Astrocyte (in vitro differentiated cells and primary cell): ENCODE measurements around the gene YIF1B. TPM values are rescaled to one million over a fixed set of nuclear protein-coding genes. Genes with fewer than 3 reads are reported as not detected.

Source experiments
- DNase-seq: peaks from one replicate; pipeline ENCODE4 v3.0.0-alpha.2; 2010; ENCODE audit warnings: low read depth
- FAIRE-seq: peaks from 2 replicates; lab custom pipeline; 2011; peaks lifted over from hg19 to GRCh38; lab: Jason Lieb, UNC
- H2AFZ ChIP-seq: 2 replicates; pipeline ENCODE4 v1.6.0; 2012; ENCODE audit warnings: low read depth, low read length, inconsistent platforms
- H3K27ac ChIP-seq: 2 replicates; pipeline ENCODE4 v1.5.1; 2011; ENCODE audit warnings: low read depth, low read length, inconsistent platforms
- H3K27me3 ChIP-seq: 2 replicates; pipeline ENCODE4 v1.6.0; 2011; ENCODE audit warnings: low read length, inconsistent platforms; ENCODE audit not compliant: insufficient read depth
- H3K36me3 ChIP-seq: 2 replicates; pipeline ENCODE4 v1.5.1; 2011; ENCODE audit warnings: low read length, inconsistent platforms; ENCODE audit not compliant: insufficient read depth
- H3K4me1 ChIP-seq: 2 replicates; pipeline ENCODE4 v1.5.1; 2011; ENCODE audit warnings: low read length, inconsistent platforms; ENCODE audit not compliant: insufficient read depth
- H3K4me2 ChIP-seq: 2 replicates; pipeline ENCODE4 v1.6.0; 2012; ENCODE audit warnings: low read length, inconsistent platforms
- H3K4me3 ChIP-seq: 2 replicates; pipeline ENCODE4 v1.5.1; 2011; ENCODE audit warnings: low read depth, mild to moderate bottlenecking, low read length, inconsistent platforms; ENCODE audit not compliant: insufficient read depth
- H3K79me2 ChIP-seq: 2 replicates; pipeline ENCODE4 v1.6.0; 2012; ENCODE audit warnings: mild to moderate bottlenecking, low read length, inconsistent platforms; ENCODE audit not compliant: insufficient read depth
- H3K9ac ChIP-seq: 2 replicates; pipeline ENCODE4 v1.6.0; 2012; ENCODE audit warnings: mild to moderate bottlenecking, low read length, inconsistent platforms
- H3K9me3 ChIP-seq: 2 replicates; pipeline ENCODE4 v1.5.1; 2012; ENCODE audit warnings: low read depth, mild to moderate bottlenecking, low read length, inconsistent platforms; ENCODE audit not compliant: insufficient read depth
- H4K20me1 ChIP-seq: 2 replicates; pipeline ENCODE4 v1.6.0; 2012; ENCODE audit warnings: low read length, inconsistent platforms; ENCODE audit not compliant: insufficient read depth
- H3K27ac Mint-ChIP-seq: one replicate; pipeline ENCODE4 v1.8.0; 2021; ENCODE audit warnings: mild to moderate bottlenecking, mixed read lengths; ENCODE audit not compliant: unreplicated experiment
- H3K27me3 Mint-ChIP-seq: one replicate; pipeline ENCODE4 v1.8.0; 2021; ENCODE audit warnings: low read depth, mixed read lengths; ENCODE audit not compliant: unreplicated experiment
- H3K36me3 Mint-ChIP-seq: one replicate; pipeline ENCODE4 v1.8.0; 2021; ENCODE audit warnings: low read depth, mixed read lengths; ENCODE audit not compliant: unreplicated experiment
- H3K4me1 Mint-ChIP-seq: one replicate; pipeline ENCODE4 v1.8.0; 2021; ENCODE audit warnings: low read depth, mixed read lengths; ENCODE audit not compliant: unreplicated experiment
- H3K4me3 Mint-ChIP-seq: one replicate; pipeline ENCODE4 v1.8.0; 2021; ENCODE audit warnings: mild to moderate bottlenecking, moderate library complexity, mixed read lengths; ENCODE audit not compliant: unreplicated experiment
- H3K9me3 Mint-ChIP-seq: one replicate; pipeline ENCODE4 v1.8.0; 2021; ENCODE audit warnings: mild to moderate bottlenecking, mixed read lengths; ENCODE audit not compliant: unreplicated experiment
- EZH2 ChIP-seq: IDR thresholded peaks from 2 replicates; pipeline ENCODE4 v1.6.1; 2012; ENCODE audit warnings: mild to moderate bottlenecking, low read length, inconsistent platforms; ENCODE audit not compliant: insufficient read depth
- total RNA-seq: library from RNA; stranded (reverse); gene quantifications from 2 replicates; pipeline ENCODE4 v1.2.1, GENCODE V29; 2021
- TF ChIP-seq, protein P1 (sequence below): IDR thresholded peaks from 2 replicates; pipeline ENCODE4 v1.5.1; 2011; ENCODE audit warnings: low read depth, mild to moderate bottlenecking, inconsistent platforms, low read length, moderate library complexity; ENCODE audit not compliant: insufficient read depth

Gene YIF1B
- total RNA-seq, 1 donor from 2014 or later: 81.3 TPM

DNA sequence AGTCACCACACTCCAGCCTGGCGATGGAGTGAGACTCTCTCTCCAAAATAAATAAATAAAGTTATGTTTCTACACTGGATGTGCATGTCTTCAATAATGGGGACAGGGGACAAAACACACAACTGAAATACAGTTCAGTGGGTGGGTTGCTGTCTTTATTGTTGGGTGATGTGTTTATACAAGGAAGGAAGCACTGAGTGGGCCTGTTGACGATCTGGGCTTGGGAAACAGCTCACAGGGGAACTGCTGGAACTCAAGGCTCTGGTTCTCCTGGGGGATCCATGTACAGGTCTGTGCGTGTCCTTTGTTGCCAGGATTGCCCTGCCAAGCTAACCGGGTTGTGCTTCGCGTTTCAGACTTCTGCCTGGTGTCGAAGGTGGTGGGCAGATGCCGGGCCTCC, 32.5 kb downstream of the YIF1B start:
- H3K27ac ChIP-seq: no peak overlapping the region
- H3K4me2 ChIP-seq: no peak overlapping the region
- DNase-seq (no peak), FAIRE-seq (no peak)
- no peaks in the 10 kb centered on the region for H3K79me2 ChIP-seq
- no peak overlapping the region for H3K4me3 Mint-ChIP-seq
- TF ChIP-seq, protein P1, sequence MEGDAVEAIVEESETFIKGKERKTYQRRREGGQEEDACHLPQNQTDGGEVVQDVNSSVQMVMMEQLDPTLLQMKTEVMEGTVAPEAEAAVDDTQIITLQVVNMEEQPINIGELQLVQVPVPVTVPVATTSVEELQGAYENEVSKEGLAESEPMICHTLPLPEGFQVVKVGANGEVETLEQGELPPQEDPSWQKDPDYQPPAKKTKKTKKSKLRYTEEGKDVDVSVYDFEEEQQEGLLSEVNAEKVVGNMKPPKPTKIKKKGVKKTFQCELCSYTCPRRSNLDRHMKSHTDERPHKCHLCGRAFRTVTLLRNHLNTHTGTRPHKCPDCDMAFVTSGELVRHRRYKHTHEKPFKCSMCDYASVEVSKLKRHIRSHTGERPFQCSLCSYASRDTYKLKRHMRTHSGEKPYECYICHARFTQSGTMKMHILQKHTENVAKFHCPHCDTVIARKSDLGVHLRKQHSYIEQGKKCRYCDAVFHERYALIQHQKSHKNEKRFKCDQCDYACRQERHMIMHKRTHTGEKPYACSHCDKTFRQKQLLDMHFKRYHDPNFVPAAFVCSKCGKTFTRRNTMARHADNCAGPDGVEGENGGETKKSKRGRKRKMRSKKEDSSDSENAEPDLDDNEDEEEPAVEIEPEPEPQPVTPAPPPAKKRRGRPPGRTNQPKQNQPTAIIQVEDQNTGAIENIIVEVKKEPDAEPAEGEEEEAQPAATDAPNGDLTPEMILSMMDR: no peak
- TF ChIP-seq EZH2: no peak
- H4K20me1 ChIP-seq: no peaks in the 10 kb centered on the region
- H3K27me3 Mint-ChIP-seq: no peaks in the 10 kb centered on the region
- no peaks in the 10 kb centered on the region for H3K9me3 ChIP-seq
- H3K27ac Mint-ChIP-seq: no peak overlapping the region
- peaks cover 6% of the 10 kb centered on the region for H3K36me3 Mint-ChIP-seq
- no peaks in the 10 kb centered on the region for H3K27me3 ChIP-seq
- no peak overlapping the region for H3K9ac ChIP-seq
- H3K9me3 Mint-ChIP-seq: no peaks in the 10 kb centered on the region
- H3K4me3 ChIP-seq: no peak overlapping the region
- H3K36me3 ChIP-seq: no peaks in the 10 kb centered on the region
- H3K4me1 ChIP-seq: peaks cover 16% of the 10 kb centered on the region
- H2AFZ ChIP-seq: no peak overlapping the region
- peaks cover 5% of the 10 kb centered on the region for H3K4me1 Mint-ChIP-seq

DNA sequence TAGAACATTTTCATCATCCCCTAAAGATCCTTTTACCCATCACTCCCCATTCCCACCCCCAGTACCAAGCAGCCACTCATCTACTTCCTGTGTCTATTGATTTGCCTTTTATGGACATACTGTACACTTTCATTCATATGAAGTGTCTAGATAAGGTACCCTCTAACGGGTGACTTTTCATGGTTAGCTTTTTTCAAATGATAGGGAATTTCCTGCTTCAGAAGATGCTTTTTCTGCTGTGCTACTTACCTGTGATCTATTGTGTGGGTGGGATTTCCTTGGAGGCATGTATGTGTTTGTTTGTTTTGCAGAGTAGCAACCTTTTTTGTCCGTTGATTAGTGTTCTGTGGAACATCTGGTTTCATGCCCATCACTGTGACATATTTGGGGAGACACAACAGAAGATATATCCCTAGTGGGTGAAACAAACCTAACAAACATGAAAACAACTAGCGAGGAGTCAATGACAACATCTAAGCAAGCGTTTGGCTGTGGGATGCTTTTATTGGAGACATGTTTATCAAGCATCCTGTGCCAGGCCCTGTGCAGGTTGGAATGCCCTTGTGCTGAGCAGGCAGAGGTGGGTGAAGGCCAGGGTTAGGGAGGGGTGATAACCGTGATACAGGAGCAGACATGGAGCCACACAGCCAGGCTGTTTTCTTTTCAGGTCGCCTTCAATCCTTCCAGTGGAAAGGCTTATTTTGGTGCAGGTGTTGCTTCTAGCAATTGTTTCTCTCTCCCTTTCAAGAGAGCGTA, 33.8 kb downstream of the YIF1B start:
- no peak overlapping the region for H3K27ac ChIP-seq
- no peak for TF ChIP-seq EZH2
- TF ChIP-seq, protein P1: no peak
- H3K9me3 ChIP-seq: no peaks in the 10 kb centered on the region
- peaks cover 14% of the 10 kb centered on the region for H3K4me1 Mint-ChIP-seq
- H3K9ac ChIP-seq: no peak overlapping the region
- no peaks in the 10 kb centered on the region for H3K79me2 ChIP-seq
- no peaks in the 10 kb centered on the region for H3K27me3 Mint-ChIP-seq
- no peak overlapping the region for H3K4me3 ChIP-seq
- H3K4me3 Mint-ChIP-seq: no peak overlapping the region
- H3K27me3 ChIP-seq: no peaks in the 10 kb centered on the region
- H3K4me1 ChIP-seq: peaks cover 20% of the 10 kb centered on the region
- no peak overlapping the region for H3K4me2 ChIP-seq
- no peak overlapping the region for H3K27ac Mint-ChIP-seq
- no peak overlapping the region for H2AFZ ChIP-seq
- DNase-seq: no peak
- H3K36me3 ChIP-seq: no peaks in the 10 kb centered on the region
- FAIRE-seq: no peak
- peaks cover 6% of the 10 kb centered on the region for H3K36me3 Mint-ChIP-seq
- H4K20me1 ChIP-seq: no peaks in the 10 kb centered on the region
- no peaks in the 10 kb centered on the region for H3K9me3 Mint-ChIP-seq
